Measurements from ENCODE around the gene MNAT1.
"Not testable (repeated sequence)": the region's sequence is repeated elsewhere in the genome, so short reads cannot be mapped to it uniquely, and the experiment has no call there.

MNAT1 gene

DNA sequence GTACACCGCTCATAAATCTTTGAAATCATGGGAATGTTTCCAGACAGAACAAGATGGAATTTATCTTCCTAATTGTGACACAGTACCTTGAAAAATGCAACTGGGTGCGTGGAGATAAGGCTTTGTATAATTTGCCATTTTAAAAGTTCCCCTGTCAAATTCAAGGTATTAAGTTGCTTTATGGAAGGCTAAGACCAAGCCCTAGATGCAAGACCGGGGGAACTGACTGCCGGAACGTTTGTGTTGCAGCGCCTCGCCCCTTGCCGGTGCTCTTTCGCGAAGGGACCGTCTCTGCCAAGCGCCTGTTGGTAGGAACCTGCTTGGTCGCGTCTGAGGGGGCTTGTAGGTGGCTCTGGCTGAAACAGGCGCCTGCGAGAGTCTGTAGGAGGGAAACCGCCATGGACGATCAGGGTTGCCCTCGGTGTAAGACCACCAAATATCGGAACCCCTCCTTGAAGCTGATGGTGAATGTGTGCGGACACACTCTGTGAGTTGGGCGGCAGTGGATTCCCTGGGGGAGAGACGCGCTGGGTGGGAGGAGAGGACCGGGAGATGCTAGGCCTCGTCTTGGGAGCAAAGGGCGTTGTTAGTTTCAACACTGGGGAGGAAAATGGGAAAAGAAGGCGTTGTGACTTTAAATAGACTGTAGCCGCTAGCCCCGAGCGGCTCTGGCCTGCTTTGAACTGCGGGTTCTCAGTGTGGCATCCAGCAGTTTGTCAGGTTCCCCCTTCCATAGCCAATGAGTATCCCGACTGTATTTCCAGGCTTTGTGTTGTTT is at the start of gene MNAT1:
TSS of gene MNAT1 (plus strand) at position 297 of the 778 bp plus-strand sequence. CDS start at position 399, 102 bp downstream.
- DNase-seq (ENCODE audit: low read depth in 2 of 2), result peak; percentile 61 to 69

DNA sequence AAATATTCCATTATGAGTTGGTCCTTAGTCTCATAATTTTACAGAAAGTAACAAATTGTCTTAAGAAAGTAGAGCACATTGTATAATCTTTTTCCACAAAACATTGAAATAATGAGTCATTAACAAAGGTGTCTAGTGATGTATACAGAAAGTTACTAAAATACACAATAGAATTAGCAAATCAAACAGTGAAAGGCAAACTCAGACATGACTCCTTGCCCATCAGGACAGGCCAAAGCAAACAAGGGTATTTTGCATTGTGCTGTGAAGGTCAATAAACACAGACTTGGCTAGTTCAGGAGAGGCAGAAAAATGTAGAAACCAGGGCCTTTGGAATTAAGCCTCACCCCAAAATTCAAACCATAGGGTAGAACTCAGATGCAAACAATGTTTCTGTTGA is 47.7 kb upstream of the MNAT1 start:
- DNase-seq (ENCODE audit: low read depth in 2 of 2), result no peak

DNA sequence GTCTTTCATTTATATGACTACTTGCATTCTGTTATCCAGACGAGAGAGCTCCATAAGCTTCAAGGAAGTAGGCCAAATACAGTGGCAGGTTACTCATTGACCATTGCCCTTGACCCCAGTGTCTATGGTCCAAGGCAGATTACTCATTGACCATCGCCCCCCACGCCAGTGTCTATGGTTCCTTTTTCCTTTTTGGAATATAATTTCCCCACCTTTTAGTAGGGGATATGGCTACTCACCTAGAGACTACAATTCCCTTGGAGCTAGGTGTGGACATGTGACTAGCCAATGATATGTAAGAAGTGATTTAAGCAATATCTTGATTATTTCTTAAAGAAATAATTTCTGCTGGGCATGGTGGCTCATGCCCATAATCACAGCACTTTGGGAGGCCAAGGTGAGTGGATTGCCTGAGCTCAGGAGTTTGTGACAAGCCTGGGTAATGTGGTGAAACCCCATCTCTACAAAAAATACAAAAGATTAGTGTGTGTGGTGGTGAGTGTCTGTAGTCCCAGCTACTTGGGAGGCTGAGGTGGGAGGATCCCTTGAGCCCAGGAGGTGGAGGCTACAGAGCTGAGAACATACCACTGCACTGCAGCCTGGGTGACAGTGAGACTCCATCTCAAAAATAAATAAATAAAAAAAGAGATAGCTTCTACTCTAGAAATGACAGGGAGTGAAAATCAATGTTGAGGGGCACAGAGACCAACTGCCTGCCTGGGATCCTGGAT is 43.0 kb upstream of the MNAT1 start:
- no peak for DNase-seq (ENCODE audit: low read depth in 2 of 2)

DNA sequence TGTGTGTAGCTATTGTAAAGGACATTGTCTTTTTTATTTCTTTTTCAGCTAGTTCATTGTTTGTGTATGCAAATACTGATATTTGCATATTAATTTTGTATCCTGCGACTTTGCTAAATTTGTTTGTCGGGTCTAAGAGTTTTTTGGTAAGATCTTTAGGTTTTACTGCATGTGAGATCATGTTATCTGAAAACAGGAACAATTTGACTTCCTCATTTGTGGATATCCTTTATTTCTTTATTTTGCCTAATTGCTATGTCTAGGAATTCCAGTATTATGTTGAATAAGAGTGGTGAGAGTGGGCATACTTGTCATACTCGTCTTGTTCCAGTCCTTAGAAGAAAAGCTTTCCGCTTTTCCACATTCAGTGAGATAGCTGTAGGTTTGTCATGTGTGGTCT is 39.2 kb upstream of the MNAT1 start:
- no peak for DNase-seq (ENCODE audit: low read depth in 2 of 2)

- DNase-seq (ENCODE audit: low read depth in 2 of 2), result no peak
These were observed 34.0 kb upstream of the MNAT1 start for GRCh38 chr14:60700598-60700997.

GRCh38 chr14:60705100-60705499 is 29.5 kb upstream of the MNAT1 start:
- DNase-seq (ENCODE audit: low read depth in 2 of 2), result no peak

GRCh38 chr14:60707858-60708257 is 26.7 kb upstream of the MNAT1 start:
- no peak for DNase-seq (ENCODE audit: low read depth in 2 of 2)

- DNase-seq (ENCODE audit: low read depth in 2 of 2), result no peak
These were observed 24.1 kb upstream of the MNAT1 start for GRCh38 chr14:60710494-60710893.

- no peak for DNase-seq (ENCODE audit: low read depth in 2 of 2)
These were observed 21.0 kb upstream of the MNAT1 start for GRCh38 chr14:60713513-60713912.

- no peak for DNase-seq (ENCODE audit: low read depth in 2 of 2)
These were observed 14.2 kb upstream of the MNAT1 start for GRCh38 chr14:60720391-60720790.

- DNase-seq (ENCODE audit: low read depth in 2 of 2), result no peak
These were observed 13.6 kb upstream of the MNAT1 start for GRCh38 chr14:60720962-60721325.

- DNase-seq (ENCODE audit: low read depth in 2 of 2), result peak in 1 of 2 donors; percentile 26
These were observed 13.0 kb upstream of the MNAT1 start for GRCh38 chr14:60721326-60722106.

GRCh38 chr14:60722107-60722356 is 12.5 kb upstream of the MNAT1 start:
- no peak for DNase-seq (ENCODE audit: low read depth in 2 of 2)

DNA sequence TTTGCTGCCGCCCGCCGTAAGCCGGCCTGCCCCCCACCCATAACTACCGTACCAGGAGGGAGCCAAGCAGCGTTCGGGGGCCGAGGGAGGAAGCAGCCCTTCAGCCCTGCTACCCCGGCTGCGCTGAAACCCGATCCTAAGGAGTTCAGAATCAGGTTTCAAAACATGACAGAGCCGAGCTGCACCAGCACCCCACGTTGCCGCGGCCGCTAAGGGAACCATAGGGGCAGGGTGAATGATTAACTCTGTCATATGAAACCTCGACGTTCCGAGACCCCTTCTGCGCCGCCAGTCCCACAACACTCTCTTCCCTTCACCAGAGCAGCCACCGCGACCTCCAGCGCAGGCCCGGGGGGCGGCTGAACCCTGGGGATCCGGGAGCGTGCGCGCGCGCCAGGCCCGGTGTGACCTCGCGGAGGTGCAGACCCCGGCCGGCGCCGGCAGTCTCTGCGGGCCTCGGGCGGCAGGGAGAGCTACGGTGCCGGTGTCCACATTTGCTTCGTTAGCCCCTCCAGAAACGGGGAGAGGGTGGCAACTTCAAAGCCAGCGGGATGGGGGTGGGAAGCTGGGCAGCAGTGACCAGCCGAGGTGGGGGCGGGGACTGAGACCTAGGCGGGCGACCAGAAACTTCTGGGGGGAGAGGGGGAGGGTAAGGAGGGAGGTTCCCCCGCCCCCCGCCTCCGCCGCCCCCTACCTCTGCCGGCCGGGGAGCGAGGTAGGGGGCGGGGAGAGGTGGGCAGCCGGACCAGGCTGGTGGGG is 12.0 kb upstream of the MNAT1 start:
- no peak for DNase-seq (ENCODE audit: low read depth in 2 of 2)

DNA sequence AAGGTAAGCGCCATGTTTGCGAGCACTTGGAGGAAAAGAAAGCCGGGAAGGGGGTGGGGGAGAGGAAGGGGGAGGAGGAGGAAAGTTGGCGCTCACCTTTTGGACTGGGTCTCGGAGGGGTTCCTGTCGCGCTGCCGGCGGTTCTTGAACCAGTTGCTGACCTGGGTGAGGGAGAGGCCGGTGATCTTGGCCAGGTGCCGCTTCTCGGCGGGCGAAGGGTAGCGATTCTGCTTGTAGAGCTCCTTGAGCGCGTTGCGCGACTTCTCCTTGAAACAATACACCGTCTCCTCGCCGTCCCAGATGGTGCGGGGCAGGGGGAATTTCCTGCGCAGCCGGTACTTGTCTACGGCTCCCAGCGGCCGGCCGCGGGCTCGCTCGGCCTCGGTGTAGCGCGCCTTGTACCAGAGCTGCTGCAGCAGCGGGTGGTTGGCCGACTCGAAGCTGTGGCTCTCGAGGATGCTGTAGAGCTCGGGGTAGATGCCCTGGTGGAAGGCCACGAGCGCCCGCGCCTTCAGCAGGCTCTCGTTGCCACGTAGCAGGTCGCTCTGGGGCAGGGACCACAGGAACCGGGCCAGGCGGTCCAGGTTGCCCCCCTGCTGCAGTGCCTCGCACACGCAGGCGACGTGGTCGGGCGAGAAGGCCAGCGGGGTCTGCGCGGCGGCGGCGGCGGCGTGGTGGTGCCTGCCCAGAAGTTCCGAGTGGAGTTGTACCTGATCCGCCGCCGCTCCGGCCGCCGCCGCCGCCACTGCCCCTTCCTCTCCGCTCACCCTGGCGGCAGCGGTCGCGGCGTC is 11.2 kb upstream of the MNAT1 start:
- no peak for DNase-seq (ENCODE audit: low read depth in 2 of 2)

GRCh38 chr14:60723907-60724618 is 10.5 kb upstream of the MNAT1 start, which contains the start of gene SIX4:
TSS of gene SIX4 (minus strand) at chr14:60724351. CDS start at chr14:60724074, 277 bp downstream.
- DNase-seq (ENCODE audit: low read depth in 2 of 2), result no peak

DNA sequence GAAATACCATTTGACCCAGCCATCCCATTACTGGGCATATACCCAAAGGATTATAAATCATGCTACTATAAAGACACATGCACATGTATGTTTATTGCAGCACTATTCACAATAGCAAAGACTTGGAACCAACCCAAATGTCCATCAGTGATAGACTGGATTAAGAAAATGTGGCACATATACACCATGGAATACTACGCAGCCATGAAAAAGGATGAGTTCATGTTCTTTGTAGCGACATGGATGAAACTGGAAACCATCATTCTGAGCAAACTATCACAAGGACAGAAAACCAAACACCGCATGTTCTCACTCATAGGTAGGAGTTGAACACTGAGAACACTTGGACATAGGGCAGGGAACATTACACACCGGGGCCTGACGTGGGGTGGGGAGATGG is 3.3 kb upstream of the MNAT1 start:
- not testable (repeated sequence) for DNase-seq (ENCODE audit: low read depth in 2 of 2)

GRCh38 chr14:60732840-60733483 is 1.6 kb upstream of the MNAT1 start:
- no peak for DNase-seq (ENCODE audit: low read depth in 2 of 2)

DNA sequence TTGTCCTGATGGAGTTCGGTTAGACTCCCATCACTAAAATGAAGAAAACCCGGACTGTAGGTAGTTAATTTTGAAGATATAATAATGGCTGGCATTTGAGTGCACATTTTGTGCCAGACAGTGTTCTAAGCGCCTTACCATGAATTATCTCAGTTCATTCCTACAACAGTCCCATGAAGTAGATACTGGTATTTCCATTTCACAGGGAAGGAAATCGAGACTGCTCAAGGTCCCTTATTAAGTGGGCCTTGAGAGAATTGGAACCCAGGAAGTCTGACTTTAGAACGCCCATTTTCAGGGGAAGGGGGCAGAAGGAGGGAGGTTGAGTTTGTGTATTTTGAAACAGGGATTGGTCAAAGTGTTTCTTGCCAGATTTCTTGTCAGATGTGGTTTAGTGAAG is 855 bp downstream of the MNAT1 start:
- no peak for DNase-seq (ENCODE audit: low read depth in 2 of 2)

- no peak for DNase-seq (ENCODE audit: low read depth in 2 of 2)
These were observed 1.9 kb downstream of the MNAT1 start for GRCh38 chr14:60736494-60736893.
